Measurements from ENCODE around the gene TLK2. TPM values are rescaled to one million over a fixed set of nuclear protein-coding genes. Genes with fewer than 3 reads are reported as not detected.
A peak's percentile ranks its signal among the peaks of the same experiment; 100 is the strongest.

The TLK2 gene
- total RNA-seq, 1 donor from 2014 or later, result 53.4 TPM

DNA sequence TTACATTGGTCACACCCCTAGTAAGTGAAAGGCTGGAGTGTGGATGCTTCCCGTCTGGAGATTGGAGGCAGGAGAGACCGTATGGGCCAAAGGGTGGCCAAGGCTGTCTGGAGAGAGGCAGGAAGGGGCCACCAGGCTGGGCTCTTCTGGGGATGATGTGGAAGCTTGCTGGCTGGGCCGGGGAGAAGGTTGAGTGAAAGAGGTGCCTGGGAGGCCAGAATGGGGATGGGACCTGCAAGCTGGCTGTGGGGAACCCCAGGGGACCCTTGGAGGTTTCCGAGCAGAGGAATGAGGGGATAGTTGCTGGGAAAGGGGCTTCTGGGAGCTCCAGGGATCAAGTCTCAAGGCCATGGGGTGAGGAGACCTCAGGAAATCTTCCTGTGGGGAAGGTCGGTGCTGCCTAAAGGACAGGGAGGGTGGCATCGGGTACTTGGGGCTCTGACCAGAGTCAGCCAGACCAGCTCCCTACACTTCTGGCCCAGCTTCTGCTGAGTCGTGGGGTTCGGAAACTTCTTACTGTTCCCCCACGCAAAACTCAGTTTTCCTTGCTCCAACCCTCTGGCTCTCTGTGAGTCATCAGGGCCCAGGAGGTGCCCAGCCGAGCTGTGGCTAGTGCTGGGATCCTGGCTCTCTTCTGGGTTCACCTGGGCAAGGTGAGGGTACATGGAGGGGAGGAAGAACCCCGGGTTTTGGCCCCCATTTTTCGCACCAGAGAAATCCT is 151.9 kb downstream of the TLK2 start:
- no peak for DNase-seq (ENCODE audit: extremely low spot score, unreplicated experiment)
- H3K9me3 Mint-ChIP-seq, result no peaks in the 10 kb centered on the region
- H3K36me3 Mint-ChIP-seq, result peaks cover 8% of the 10 kb centered on the region
- H3K27ac Mint-ChIP-seq, result no peak overlapping the region
- peaks cover 35% of the 10 kb centered on the region for H3K4me1 Mint-ChIP-seq (ENCODE audit: unreplicated experiment)
- H3K4me3 Mint-ChIP-seq, result peak overlapping the region; percentile 68
- TF ChIP-seq, protein P1, sequence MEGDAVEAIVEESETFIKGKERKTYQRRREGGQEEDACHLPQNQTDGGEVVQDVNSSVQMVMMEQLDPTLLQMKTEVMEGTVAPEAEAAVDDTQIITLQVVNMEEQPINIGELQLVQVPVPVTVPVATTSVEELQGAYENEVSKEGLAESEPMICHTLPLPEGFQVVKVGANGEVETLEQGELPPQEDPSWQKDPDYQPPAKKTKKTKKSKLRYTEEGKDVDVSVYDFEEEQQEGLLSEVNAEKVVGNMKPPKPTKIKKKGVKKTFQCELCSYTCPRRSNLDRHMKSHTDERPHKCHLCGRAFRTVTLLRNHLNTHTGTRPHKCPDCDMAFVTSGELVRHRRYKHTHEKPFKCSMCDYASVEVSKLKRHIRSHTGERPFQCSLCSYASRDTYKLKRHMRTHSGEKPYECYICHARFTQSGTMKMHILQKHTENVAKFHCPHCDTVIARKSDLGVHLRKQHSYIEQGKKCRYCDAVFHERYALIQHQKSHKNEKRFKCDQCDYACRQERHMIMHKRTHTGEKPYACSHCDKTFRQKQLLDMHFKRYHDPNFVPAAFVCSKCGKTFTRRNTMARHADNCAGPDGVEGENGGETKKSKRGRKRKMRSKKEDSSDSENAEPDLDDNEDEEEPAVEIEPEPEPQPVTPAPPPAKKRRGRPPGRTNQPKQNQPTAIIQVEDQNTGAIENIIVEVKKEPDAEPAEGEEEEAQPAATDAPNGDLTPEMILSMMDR (conservative IDR thresholded peaks at IDR 0.05), result no peak
- peaks cover 37% of the 10 kb centered on the region for H3K27me3 Mint-ChIP-seq

DNA sequence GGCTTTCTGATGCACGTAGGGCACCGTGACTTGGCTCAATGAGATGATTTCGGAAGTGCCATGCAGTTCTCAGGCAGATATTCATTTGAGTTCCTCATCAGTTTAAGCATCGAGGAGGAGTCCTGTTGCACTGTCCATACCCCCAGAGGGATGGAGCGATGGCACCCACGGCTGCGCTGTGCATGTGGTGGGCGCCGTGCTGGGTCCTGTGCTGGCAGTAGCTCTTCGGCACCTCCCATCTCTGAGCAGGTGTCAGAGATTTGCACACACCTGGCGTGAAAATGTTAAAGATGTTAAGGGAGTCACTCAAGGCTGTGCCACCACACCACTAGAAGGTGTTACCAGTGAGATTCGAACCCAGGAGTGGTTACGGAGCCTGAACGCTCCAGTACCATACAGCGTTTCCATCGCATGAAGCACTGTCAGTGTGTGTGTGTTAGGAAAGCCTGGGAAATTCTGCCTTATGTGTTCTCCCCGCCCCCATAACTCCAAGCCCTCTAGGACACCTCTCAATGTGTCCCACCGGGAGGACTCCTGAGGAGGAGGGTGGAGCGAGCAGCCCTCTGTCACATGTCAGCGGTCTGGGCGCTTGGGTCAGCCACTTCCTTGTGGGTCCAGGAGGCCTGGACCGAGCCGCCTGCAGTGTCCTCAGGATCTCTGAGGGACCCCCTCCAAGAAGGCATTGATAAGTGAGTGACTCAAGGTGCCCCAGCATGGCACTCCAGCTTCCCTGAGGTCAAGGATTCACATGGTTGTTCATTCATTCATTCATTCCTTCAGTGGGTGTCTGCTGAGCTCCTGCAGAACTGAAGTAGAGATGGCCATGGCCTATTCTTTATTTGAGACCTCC is 152.7 kb downstream of the TLK2 start:
- H3K4me1 Mint-ChIP-seq (ENCODE audit: unreplicated experiment), result peaks cover 35% of the 10 kb centered on the region
- TF ChIP-seq, protein P1 (conservative IDR thresholded peaks at IDR 0.05), result no peak
- no peak overlapping the region for H3K4me3 Mint-ChIP-seq

DNA sequence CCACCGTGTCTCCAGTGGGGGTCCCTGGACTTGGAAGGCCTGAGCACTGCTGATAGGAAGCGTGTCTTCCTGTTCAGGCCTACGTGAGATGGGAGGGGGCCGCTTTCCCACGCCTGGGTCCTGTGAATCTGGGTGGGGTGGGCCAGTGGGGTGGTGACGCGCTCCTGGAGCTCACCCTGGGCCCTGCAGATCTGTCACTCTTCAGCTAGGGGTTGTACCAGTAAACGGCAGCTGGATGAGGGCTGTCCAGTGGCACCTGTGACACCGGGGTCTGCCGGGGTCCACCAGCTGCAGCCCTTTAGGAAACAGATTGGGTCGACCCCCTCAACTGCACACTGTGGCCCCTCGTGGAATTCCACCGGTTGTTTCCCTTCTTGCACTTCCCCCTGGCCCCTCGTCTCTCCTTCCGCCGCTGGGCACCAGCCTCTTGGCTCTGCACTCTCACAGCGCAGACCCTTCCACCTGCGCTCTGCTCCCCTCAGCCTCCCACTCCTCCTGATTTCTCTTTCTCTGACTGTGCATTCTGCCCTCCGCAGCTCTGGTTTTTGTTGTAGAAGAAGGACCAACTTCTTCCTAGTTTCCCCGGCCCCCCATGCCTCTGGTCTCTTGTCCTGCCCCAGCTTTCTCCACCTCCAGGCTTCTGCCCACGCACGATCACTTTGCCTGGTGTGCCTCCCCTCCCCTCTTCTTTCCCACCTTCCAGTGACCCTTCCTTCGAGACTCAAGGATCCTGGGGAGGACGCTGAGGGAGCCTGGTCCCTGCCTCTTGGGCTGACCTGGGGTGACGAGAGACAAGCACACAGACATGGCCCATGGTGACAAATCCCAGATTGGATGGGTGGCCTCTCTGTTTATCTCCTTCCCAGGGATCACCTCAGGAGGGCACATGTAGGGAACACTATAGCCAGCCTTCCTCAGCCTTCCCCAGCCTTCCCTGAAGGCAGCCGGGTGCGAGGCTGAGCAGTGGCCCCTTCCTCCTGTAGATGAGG is 153.6 kb downstream of the TLK2 start:
- TF ChIP-seq, protein P1 (conservative IDR thresholded peaks at IDR 0.05), result no peak
- Mint-ChIP-seq H3K9me3 (no peaks in the 10 kb centered on the region), H3K27me3 (peaks cover 27% of the 10 kb centered on the region), H3K27ac (no peak overlapping the region), H3K4me3 (no peak overlapping the region), H3K36me3 (peaks cover 8% of the 10 kb centered on the region), H3K4me1 (ENCODE audit: unreplicated experiment) (peaks cover 31% of the 10 kb centered on the region)
- no peak for DNase-seq (ENCODE audit: extremely low spot score, unreplicated experiment)

More for the DNA sequence above, 152.7 kb downstream of the TLK2 start:
- no peaks in the 10 kb centered on the region for H3K9me3 Mint-ChIP-seq
- DNase-seq (ENCODE audit: extremely low spot score, unreplicated experiment), result no peak
- H3K27me3 Mint-ChIP-seq, result peaks cover 32% of the 10 kb centered on the region
- peaks cover 8% of the 10 kb centered on the region for H3K36me3 Mint-ChIP-seq
- no peak overlapping the region for H3K27ac Mint-ChIP-seq

DNA sequence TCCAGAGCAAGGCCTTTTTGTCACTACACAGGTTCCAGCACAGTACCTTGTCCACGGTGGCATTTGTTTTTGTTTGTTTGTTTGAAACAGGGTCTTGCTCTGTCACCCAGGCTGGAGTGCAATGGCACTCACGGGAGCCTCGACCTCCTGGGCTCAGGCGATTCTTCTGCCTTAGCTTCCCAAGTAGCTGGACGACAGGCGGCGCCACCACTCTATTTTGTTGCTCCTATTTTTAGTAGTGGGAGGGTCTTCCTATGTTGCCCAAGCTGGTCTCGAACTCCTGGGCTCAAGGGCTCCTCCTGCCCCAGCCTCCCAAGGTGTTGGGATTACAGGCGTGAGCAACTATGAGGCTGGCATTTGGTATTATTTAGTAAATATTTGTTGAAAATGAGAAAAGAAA is 159.2 kb downstream of the TLK2 start:
- no peak for DNase-seq (ENCODE audit: extremely low spot score, unreplicated experiment)
- peaks cover 4% of the 10 kb centered on the region for H3K36me3 Mint-ChIP-seq
- H3K9me3 Mint-ChIP-seq, result no peaks in the 10 kb centered on the region
- H3K4me1 Mint-ChIP-seq (ENCODE audit: unreplicated experiment), result peaks cover 16% of the 10 kb centered on the region
- H3K27ac Mint-ChIP-seq, result no peak overlapping the region
- TF ChIP-seq, protein P1 (conservative IDR thresholded peaks at IDR 0.05), result peak; percentile 20
- peaks cover 3% of the 10 kb centered on the region for H3K27me3 Mint-ChIP-seq
- no peak overlapping the region for H3K4me3 Mint-ChIP-seq

DNA sequence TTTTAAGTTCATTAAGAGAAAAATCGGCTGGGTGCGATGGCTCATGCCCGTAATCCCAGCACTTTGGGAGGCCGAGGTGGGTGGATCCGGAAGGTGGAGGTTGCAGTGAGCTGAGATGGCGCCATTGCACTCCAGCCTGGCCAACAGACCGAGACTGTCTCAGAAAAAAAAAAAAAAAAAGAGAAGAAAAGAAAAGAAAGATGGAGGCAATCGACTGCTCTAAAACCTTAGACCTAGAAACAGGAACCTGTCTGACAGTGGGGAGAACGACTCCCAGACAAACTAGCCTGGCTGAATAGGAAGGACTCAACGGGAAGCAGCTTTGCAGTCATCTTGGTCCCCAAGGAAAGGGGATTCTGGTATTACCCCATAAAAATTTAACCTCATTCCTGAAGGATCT is 162.5 kb downstream of the TLK2 start:
- H3K9me3 Mint-ChIP-seq, result no peaks in the 10 kb centered on the region
- H3K4me3 Mint-ChIP-seq, result no peak overlapping the region
- H3K27me3 Mint-ChIP-seq, result no peaks in the 10 kb centered on the region
- no peaks in the 10 kb centered on the region for H3K36me3 Mint-ChIP-seq
- DNase-seq (ENCODE audit: extremely low spot score, unreplicated experiment), result no peak
- peaks cover 15% of the 10 kb centered on the region for H3K4me1 Mint-ChIP-seq (ENCODE audit: unreplicated experiment)
- TF ChIP-seq, protein P1 (conservative IDR thresholded peaks at IDR 0.05), result no peak
- H3K27ac Mint-ChIP-seq, result no peak overlapping the region

All from type B pancreatic cell (in vitro differentiated cells).